ENCODE measurements around the gene NLGN2.
"Not testable (repeated sequence)": the region's sequence is repeated elsewhere in the genome, so short reads cannot be mapped to it uniquely, and the experiment has no call there.

Gene NLGN2

GRCh38 chr17:7407485-7408251, at the start of gene NLGN2:
NLGN2 (plus strand) TSS chr17:7407845; CDS start chr17:7408256, 411 bp downstream.
- DNase-seq, result no peak
- intact Hi-C loops (cut with DNase I), result no loop called here

GRCh38 chr17:7361906-7362305, 45.7 kb upstream of the NLGN2 start:
- no peak for DNase-seq
- intact Hi-C loops (cut with DNase I), result no loop called here

GRCh38 chr17:7363311-7363710, 44.3 kb upstream of the NLGN2 start:
- DNase-seq, result no peak
- intact Hi-C loops (cut with DNase I), result no loop called here

- DNase-seq; intact Hi-C loops (cut with DNase I): not testable (repeated sequence)
Observed at GRCh38 chr17:7365963-7366362, 41.7 kb upstream of the NLGN2 start.

- intact Hi-C loops (cut with DNase I), result no loop called here
Observed at GRCh38 chr17:7367083-7367482, 40.6 kb upstream of the NLGN2 start.

GRCh38 chr17:7367918-7368598, 39.6 kb upstream of the NLGN2 start:
- no peak for DNase-seq
- intact Hi-C loops (cut with DNase I), result no loop called here

More at GRCh38 chr17:7367083-7367482, 40.6 kb upstream of the NLGN2 start:
- no peak for DNase-seq

- DNase-seq; intact Hi-C loops (cut with DNase I): not testable (repeated sequence)
Observed at GRCh38 chr17:7368599-7368994, 39.0 kb upstream of the NLGN2 start.

- intact Hi-C loops (cut with DNase I), result no loop called here
- DNase-seq, result no peak
Observed at GRCh38 chr17:7369825-7370224, 37.8 kb upstream of the NLGN2 start.

GRCh38 chr17:7370853-7371252, 36.8 kb upstream of the NLGN2 start:
- intact Hi-C loops (cut with DNase I), result no loop called here
- DNase-seq, result no peak

- intact Hi-C loops (cut with DNase I), result no loop called here
- DNase-seq, result no peak
Observed at GRCh38 chr17:7374353-7374752, 33.3 kb upstream of the NLGN2 start.

GRCh38 chr17:7379134-7379533, 28.5 kb upstream of the NLGN2 start:
- DNase-seq, result no peak
- intact Hi-C loops (cut with DNase I), result no loop called here

- DNase-seq, result no peak
- intact Hi-C loops (cut with DNase I), result no loop called here
Observed at GRCh38 chr17:7380321-7380720, 27.3 kb upstream of the NLGN2 start.

- intact Hi-C loops (cut with DNase I), result no loop called here
- peak in 2 of 10 donors; percentile 80 to 86 for DNase-seq
Observed at GRCh38 chr17:7380855-7381683, 26.6 kb upstream of the NLGN2 start, which contains the start of gene TNK1. TNK1 (plus strand) TSS chr17:7381089; CDS start chr17:7382927, 1,838 bp downstream.

- intact Hi-C loops (cut with DNase I), result no loop called here
Observed at GRCh38 chr17:7382901-7383300, 24.7 kb upstream of the NLGN2 start.

GRCh38 chr17:7383371-7383741, 24.3 kb upstream of the NLGN2 start:
- intact Hi-C loops (cut with DNase I), result no loop called here
- DNase-seq, result no peak

More at GRCh38 chr17:7382901-7383300, 24.7 kb upstream of the NLGN2 start:
- no peak for DNase-seq

GRCh38 chr17:7383742-7384488, 23.7 kb upstream of the NLGN2 start:
- DNase-seq, result peak in 8 of 10 donors; percentile 40 to 92 (median 50)
- intact Hi-C loops (cut with DNase I), result no loop called here

- intact Hi-C loops (cut with DNase I), result loop anchor here (5.0 kb wide), 1 partner anchor 32 kb away; the partner anchor contains the start of gene KCTD11
Observed at GRCh38 chr17:7384489-7385081, 23.1 kb upstream of the NLGN2 start.

GRCh38 chr17:7388856-7389255, 18.8 kb upstream of the NLGN2 start:
- DNase-seq, result peak in 1 of 10 donors; percentile 82
- intact Hi-C loops (cut with DNase I), result loop anchor here (5.0 kb wide), 1 partner anchor 37 kb away; the partner anchor contains the start of gene KCTD11

More at GRCh38 chr17:7384489-7385081, 23.1 kb upstream of the NLGN2 start:
- DNase-seq, result no peak

Data from posterior cingulate gyrus (tissue), 11 donors.